GM19023 (cell line): Measurements from ENCODE around the gene NEIL1.

Experiments
- ATAC-seq: cut with Tn5 transposase; IDR thresholded peaks from one replicate; pipeline ENCODE4 v1.9.1; 2021; ENCODE audit warnings: mild to moderate bottlenecking, moderate library complexity; ENCODE audit not compliant: unreplicated experiment

NEIL1 gene

DNA sequence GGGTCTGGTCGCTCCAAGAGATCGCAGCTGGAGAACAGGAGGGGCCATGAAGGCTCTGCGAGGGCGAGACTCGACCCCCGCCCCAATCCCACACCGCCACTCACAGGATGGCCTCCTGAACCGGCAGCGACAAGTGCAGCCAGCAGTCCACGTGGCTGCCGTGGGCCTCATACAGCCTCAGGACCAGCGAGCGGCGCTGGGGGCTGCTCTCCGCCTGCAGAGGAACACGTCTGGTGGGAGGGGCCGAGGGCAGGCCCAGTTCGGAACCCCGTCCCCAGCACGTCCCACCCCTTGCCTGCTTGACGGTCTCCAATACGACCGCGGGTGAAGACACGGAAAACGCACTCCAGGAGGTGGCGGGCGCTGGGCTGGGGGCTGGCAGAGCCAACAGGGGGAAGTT is 9.2 kb downstream of the NEIL1 start:
- no peak for ATAC-seq

DNA sequence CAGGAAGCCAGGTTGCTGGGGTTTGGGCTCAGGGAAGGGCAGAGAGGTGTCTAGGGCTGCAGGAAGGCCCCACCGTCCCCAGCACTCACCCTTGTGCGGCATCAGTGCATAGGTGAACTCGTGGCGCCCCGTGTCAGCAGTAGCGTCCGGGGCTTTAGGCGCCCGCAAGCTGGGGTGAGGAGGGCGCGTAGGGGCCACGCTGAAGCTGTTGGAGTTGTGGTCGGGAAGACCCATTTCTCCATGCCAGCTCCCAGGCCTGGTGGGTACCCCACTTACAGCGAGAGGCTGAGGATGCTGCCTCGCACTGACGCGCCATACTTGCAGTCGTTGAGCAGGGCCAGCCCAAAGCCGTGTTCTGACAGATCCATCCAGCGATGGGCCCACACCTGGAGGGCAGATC is 9.7 kb downstream of the NEIL1 start:
- ATAC-seq = no peak

- ATAC-seq = no peak
Observed at GRCh38 chr15:75357976-75358673, 11.3 kb downstream of the NEIL1 start.

DNA sequence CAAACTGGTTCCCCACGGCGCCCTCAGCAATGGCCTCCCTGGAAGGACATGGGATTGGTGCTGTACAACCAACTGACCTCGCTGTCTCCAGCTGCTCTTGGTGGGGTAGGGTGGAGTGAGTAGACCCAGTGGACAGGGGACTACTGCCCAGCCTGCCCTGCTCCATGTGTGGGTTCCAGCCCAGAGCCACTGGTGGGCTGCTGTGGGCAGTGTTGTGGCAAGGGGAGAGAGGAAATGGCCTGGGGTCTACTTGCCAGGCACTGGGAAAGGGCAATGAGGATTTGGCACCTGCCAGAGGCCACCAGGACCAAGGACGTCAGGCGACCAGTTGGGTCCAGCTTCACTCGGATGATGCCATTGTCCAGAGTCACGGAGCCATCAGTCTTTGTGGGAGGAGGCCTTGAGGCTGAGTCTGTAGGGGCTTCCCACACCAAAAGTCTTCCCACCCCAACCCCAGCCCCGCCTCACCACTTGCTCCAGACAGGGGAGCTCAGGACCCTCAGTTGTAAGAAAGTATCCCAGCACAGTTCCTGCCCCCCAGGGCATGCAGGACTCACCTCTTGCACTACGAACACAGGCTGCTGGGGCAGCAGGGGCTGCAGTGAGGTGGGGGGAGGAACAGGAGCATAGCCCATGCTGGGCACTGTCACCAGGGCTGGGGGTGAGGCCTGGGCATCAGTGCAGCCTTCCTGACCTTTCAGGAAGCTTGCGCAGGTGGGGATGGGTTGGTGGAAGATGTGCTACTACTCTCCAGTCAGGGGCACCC is 12.1 kb downstream of the NEIL1 start:
- ATAC-seq = no peak

DNA sequence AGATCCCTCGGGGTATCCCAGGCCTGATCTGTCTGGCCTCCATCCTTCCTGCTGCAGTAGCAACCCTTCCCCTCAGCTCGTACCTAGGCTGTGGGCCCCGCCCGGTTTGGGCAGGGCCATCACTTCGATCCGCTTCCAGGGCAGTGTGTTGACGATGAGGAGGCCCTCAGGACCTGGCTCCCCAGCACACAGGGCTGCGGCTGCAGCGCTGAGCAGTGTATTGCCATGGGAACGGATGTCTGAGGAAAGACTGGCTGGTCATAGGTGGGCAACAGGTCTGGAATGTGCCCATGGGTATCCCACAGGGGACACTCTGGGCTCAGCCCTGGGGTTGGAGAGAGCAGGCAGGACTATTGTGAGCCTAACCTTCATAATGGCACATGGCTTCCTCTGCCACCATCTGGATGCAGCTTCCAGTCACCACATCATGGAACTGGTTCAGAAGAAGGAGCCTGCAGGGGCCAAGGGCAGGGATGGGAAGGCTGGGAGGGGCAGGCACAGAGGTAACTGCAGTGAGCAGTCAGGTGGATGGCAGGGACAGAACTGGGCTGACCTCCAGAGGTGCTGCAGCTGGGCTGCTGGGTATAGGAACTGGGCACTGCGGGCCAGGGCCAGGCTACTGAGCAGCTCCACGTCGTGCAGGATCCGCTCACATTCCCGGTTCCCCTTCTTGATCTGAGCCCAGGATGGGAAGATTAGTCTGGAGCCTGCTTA is 12.9 kb downstream of the NEIL1 start:
- ATAC-seq = no peak

GRCh38 chr15:75360391-75360790 is 13.6 kb downstream of the NEIL1 start:
- no peak for ATAC-seq

DNA sequence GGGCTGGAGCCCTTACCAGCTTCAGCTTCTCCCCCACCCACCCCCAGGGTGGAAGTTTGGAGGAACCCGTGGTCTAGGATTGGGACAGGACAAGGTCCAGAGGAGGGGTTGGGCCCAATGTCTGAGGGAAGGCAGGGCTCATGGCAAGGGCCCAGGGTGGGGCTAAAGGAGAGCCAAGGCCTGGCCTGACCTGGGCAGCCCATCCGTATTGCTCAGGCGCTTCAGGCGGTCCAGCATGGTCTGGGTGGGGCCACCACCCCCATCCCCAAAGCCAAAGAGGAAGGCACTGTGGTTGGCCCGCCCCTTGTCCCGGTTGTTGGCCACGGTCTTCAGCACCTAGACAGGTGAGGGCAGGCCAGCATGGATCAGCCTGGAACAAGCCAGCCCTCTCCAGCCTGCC is 14.0 kb downstream of the NEIL1 start:
- ATAC-seq = no peak

GRCh38 chr15:75361361-75361988 is 14.6 kb downstream of the NEIL1 start:
- ATAC-seq = no peak

GRCh38 chr15:75361989-75362641 is 15.3 kb downstream of the NEIL1 start:
- ATAC-seq = no peak

DNA sequence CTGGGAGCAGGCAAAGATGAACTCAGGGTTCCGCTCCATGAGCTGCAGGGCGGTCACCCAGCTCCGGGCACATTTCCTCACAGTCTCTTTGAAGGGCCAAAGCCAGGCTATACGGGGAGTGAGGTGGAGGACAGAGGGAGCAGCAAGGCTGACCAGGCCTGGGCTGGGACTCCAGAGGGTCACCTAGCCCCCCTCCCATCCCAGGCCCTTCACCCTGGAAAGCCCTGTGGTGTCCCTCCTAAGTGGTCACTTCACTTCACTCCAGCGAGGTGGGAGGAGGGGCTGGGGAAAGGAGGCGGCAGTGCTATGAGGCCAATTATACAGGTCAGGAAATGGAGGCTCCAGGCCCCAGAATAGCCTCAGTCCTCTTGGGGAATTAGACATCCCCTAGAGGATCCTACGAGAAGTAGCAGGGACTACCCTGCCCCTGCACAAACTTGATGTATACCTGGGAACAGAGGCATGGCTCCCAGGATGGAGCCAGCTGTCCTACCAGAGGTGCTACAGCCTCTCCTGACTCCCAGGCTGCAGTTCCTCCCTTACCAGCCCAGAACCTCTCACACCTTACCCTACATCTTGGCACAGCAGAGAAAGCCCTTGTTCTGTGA is 15.9 kb downstream of the NEIL1 start:
- no peak for ATAC-seq

GRCh38 chr15:75363786-75364185 is 16.9 kb downstream of the NEIL1 start:
- no peak for ATAC-seq

DNA sequence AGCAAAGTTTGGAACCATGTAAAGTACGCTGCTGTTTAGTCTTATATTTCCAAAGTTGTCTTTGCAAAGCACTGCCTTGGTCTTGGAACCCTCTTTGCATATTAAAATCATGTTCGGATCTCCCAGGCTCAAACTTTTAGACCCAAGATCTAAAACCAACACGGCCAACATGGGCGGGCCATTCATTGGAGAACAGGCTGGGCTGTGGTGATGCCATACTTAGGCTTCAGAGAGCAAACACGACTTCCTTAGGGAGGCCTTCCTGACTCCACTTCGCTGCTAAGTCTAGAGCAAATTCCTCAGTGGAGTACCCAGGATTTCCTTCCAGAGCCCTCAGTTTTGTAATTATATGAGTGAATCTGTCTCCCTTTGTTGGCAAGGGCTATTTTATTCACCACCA is 18.0 kb downstream of the NEIL1 start:
- no peak for ATAC-seq

DNA sequence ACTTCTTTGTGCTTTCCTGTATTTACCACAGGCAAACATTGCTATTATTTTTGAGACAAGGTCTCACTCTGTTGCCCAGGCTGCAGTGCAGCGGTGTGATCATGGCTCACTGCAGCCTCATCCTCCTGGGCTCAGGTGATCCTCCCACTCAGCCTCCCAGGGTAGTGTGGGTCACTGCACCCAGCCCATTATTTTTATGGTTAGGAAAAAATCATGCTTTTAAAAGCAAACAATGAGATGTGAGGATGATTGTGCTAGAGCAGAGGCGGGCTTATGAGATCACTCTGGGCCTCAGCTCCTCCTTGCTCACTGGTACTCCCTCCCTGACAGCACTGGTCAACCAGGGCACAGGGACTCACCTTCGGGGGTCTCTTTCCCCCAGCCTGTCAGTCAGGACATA is 19.3 kb downstream of the NEIL1 start:
- ATAC-seq = no peak

- ATAC-seq = no peak
Observed at GRCh38 chr15:75367006-75367405, 20.2 kb downstream of the NEIL1 start.

GRCh38 chr15:75367406-75367912 is 20.6 kb downstream of the NEIL1 start:
- no peak for ATAC-seq

DNA sequence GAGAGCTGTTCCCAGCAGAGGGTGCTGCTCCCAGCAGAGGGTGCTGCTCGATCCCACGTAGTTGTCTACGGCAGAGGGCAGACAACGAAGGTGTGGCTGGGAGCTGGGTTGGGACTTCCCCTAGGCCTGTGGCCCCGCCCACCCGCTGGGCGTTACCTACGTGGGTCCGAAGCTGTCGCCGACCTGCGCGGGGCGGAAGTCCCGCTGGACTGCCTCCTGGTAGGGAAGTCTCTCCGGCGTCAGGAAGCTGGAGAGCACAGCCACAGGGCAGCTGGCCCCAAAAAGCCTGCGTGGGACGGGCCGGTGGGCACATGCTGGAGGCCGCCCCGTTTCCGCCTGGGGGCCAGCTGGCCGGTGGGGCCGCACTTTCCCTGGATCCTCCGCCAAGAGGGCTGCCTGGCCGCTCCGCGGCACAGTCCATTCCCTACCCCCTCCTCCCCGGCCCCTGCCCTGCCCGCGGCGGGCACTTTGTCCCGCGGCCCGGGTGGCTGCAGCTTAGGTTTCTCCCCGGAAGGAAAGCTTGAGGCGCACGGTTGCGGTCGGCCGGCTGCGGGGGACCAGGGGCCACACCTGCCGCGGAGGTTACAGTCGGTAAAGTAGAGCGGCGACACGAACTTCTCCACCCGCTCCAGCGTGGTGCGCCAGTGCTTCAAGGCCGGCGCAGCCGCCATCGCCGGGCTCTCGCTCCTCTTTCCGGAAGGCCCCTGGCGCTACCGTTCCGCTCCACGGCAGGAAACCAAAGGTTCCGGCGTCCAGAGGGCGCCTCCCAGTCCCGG is 21.3 kb downstream of the NEIL1 start, which contains the start of gene MAN2C1:
TSS of gene MAN2C1 (minus strand) at position 695 of the 776 bp plus-strand sequence. CDS start at position 671, 24 bp downstream.
- peak; percentile 89 for ATAC-seq

GRCh38 chr15:75368689-75369239 is 21.9 kb downstream of the NEIL1 start:
- ATAC-seq = no peak

DNA sequence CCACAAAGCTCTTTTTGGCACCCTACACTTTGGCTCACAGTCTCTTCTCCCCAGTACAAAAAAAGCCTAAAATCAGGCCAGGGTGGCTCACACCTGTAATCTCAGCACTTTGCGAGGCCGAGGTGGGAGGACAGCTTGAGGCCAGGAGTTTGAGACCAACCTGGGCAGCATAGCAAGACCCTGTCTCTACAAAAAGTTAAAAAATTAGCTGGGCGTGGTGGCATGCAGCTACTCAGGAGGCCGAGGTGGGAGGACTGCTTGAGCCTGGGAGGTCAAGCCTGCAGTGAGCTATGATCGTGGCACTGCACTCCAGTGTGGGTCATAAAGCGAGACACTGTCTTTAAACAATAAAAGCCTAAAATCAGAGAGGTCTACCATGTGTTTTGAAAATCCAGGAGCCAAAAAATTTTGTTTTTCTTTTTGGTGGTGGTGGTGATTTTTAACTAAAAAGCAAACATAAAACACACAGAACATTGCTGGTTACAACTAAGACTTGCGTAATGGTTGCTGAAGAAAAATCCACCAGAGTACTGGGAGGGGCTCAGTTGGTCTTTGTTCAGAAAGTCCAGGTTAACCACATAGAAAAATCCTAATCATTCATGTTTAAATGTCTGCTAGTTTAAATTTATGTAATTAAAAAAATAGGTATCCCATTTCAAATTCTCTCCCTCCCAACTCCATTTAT is 23.2 kb downstream of the NEIL1 start:
- no peak for ATAC-seq
